Memory B cell (primary cell): ENCODE measurements around the gene SAMD8.
"Not testable (repeated sequence)": the region's sequence is repeated elsewhere in the genome, so short reads cannot be mapped to it uniquely, and the experiment has no call there.

ENCODE experiments used
- ATAC-seq: fragments of 150-1000 bp; cut with Tn5 transposase; 2 replicates; pipeline ENCODE4 v1.10.0; 2021; ENCODE audit warnings: low read depth, mild to moderate bottlenecking, moderate library complexity
- DNase-seq, 2 donors: peaks; one replicate each; pipeline ENCODE4 v3.0.0; 2022; ENCODE audit warnings: low spot score in 2 of 2
- H3K27ac Mint-ChIP-seq: one replicate; pipeline ENCODE4 v1.8.0; 2022; ENCODE audit warnings: mild to moderate bottlenecking, moderate library complexity, mixed read lengths
- H3K27me3 Mint-ChIP-seq: one replicate; pipeline ENCODE4 v1.8.0; 2022; ENCODE audit warnings: mixed read lengths
- H3K36me3 Mint-ChIP-seq: one replicate; pipeline ENCODE4 v1.8.0; 2022; ENCODE audit warnings: mild to moderate bottlenecking, mixed read lengths
- H3K4me1 Mint-ChIP-seq: one replicate; pipeline ENCODE4 v1.8.0; 2022; ENCODE audit warnings: mixed read lengths
- H3K4me3 Mint-ChIP-seq: one replicate; pipeline ENCODE4 v1.8.0; 2022; ENCODE audit warnings: mild to moderate bottlenecking, moderate library complexity, mixed read lengths
- H3K9me3 Mint-ChIP-seq: one replicate; pipeline ENCODE4 v1.8.0; 2022; ENCODE audit warnings: mixed read lengths

SAMD8 gene

DNA sequence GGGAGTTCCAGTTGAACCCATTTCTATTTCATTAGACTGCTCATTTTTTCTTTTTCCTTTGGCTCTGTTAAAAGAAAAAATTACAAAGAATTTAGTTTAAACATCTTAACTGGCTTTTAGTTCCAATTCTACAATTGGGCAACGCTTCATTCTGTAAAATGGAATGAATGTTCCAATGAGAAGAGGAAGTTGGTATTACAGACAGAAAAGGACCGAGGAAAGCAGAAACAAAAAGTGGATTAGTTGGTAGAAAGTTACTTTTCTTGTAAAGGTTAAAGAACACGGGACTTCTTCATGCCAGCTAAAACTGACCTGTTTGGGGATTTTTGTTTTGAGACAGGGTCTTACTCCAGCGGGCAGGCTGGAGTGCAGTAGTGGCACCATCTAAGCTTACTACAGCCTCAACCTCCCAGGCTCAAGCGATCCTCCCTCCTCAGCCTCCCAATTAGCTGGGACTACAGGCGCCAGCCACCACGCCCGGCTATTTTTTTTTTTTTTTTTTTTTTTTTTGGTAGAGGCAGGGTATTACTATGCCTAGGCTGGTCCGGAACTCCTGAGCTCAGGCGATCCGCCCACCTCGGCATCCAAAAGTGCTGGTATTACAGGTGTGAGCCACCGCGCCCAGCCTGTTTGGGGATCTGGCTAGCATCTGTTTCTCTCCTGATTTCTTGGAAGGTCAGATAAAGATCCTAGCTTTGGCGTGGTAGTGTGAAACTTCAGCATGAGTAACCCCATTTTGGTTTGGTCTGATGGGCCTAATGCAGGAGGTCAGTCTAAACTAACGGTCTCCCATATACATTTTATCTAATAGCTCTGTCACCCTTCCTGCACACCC is 97.8 kb downstream of the SAMD8 start:
- H3K4me3 Mint-ChIP-seq, result peak overlapping the region; percentile 98
- H3K27ac Mint-ChIP-seq, result peak overlapping the region; percentile 99
- ATAC-seq (no peak), DNase-seq (peak in 1 of 2 donors; percentile 17)
- H3K36me3 Mint-ChIP-seq, result peaks cover 7% of the 10 kb centered on the region
- peaks cover 9% of the 10 kb centered on the region for H3K4me1 Mint-ChIP-seq
- no peaks in the 10 kb centered on the region for H3K9me3 Mint-ChIP-seq
- H3K27me3 Mint-ChIP-seq, result no peaks in the 10 kb centered on the region

DNA sequence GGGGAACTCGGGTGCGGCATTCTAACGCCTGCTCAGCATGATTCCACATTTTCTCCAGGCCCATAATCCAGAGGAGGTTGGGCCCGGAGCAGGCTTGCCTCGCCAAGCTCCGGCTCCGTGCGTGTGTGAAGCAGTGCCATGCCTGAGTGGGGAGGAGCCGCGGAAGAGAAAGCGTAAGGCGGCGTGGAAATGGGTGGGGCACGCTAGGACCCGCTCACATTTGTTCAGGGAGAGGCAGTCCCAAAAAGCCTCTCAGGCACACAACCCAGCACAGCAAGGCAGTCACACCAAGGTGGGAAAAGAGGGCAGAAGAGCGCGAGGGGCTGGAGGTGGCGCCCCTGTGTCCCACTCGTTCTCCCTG is 98.4 kb downstream of the SAMD8 start:
- peaks cover 9% of the 10 kb centered on the region for H3K4me1 Mint-ChIP-seq
- no peaks in the 10 kb centered on the region for H3K27me3 Mint-ChIP-seq
- ATAC-seq, result peak; percentile 50

DNA sequence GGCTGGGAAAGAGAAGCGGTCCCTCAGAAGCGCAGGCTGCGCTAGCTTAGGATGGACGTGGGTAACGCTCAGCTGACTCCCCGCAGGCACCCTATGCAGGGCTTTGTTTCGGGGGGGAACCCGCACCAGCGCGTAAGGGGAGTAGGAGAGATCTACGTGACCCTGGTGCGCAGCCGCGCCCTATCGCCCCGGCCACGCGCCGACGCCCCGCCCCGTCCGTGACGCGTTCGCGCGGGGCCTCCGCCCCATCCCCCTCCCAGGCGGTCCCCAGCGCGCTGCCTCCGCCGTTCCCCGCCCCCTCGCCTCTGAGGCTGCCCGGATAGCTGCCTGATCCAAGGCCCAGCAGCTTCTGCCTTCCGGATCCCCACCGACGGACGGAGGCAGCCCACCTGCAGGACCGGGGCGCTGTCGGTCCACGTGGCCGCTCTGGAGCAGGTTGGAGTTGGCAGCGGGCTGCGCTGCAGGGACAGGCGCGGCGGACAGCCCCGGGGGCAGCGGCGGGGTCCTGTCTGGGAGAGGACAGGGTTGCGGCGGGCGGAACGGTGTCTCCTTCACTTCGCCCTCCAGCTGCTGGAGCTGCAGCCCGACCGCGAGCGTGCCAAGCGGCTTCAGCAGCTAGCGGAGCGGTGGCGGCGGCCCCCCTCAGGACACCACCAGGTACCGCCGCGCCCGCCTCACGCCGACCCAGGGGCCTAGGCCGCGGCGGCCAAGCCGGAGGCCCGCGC is 99.0 kb downstream of the SAMD8 start, which contains the start of gene VDAC2:
Gene VDAC2 (plus strand): TSS at position 515 of the 725 bp plus-strand sequence. CDS start 363 bp downstream, outside the sequence.
- Mint-ChIP-seq H3K27me3 (no peaks in the 10 kb centered on the region), H3K36me3 (peaks cover 4% of the 10 kb centered on the region), H3K4me1 (peaks cover 9% of the 10 kb centered on the region), H3K9me3 (no peaks in the 10 kb centered on the region), H3K4me3 (peak within 1 kb of the TSS; percentile 98), H3K27ac (peak within 1 kb of the TSS; percentile 99)
- peak; percentile 85 for ATAC-seq
- DNase-seq, result peak; percentile 99 to 100

More for the DNA sequence above, 98.4 kb downstream of the SAMD8 start:
- peak overlapping the region; percentile 99 for H3K27ac Mint-ChIP-seq
- peak overlapping the region; percentile 98 for H3K4me3 Mint-ChIP-seq
- H3K36me3 Mint-ChIP-seq, result peaks cover 4% of the 10 kb centered on the region
- DNase-seq, result no peak
- no peaks in the 10 kb centered on the region for H3K9me3 Mint-ChIP-seq

DNA sequence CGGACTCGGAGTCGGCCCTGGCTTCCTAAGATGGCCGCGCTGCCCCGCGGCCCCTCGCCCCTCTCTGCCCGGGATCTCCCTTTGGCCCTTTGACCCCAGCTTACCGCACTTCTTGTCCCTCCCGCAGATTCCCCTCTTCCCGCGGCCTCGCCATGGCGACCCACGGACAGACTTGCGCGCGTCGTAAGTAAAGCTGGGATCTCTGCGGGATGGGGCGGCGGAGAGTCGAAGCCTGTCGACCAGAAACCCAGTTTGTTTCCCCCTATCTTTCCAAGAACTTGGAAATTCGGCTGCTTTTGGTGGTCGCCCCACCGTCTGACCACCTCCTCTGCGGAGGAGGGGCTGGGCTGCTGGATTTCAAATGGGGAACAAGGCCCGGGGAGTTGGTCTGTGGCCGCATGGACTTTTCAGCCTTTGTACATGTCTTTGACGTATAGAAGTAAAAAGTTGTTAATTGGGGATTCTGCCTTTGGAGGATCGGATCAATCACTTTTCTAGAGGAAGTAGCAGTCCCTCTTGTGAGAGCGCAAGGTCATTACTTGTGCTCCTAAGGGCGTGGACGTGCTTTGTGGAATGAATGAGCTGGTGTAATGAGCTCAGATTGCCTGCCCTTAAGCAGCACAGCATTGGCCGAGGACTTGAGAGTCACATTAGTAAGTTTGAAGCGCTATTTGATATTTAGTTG is 99.7 kb downstream of the SAMD8 start:
- ATAC-seq (no peak), DNase-seq (no peak)
- Mint-ChIP-seq H3K4me1 (peaks cover 13% of the 10 kb centered on the region), H3K27ac (peak overlapping the region; percentile 99), H3K27me3 (no peaks in the 10 kb centered on the region), H3K9me3 (no peaks in the 10 kb centered on the region), H3K4me3 (peak overlapping the region; percentile 98), H3K36me3 (peaks cover 8% of the 10 kb centered on the region)

DNA sequence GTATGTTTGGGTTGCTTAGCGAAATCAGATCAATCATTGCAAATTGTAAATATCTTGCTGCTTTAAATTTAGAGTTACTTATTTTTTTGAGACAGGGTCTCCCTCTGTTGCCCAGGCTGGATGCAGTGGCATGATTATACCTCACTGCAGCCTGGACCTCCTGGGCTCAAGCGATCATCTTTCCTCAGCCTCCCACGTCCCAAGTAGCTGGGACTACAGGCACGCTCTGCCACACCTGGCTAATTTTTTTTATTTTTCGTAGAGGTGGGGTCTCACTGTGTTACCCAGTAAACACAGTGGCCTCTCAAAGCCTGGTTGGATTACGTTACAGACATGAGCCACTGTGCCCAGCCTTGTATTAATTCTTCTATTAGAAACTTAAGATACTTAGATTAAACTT is 100.9 kb downstream of the SAMD8 start:
- Mint-ChIP-seq H3K9me3 (no peaks in the 10 kb centered on the region), H3K4me3 (peak overlapping the region; percentile 98), H3K27me3 (no peaks in the 10 kb centered on the region), H3K36me3 (peaks cover 9% of the 10 kb centered on the region), H3K4me1 (peaks cover 14% of the 10 kb centered on the region), H3K27ac (no peak overlapping the region)
- no peak for ATAC-seq
- no peak for DNase-seq

DNA sequence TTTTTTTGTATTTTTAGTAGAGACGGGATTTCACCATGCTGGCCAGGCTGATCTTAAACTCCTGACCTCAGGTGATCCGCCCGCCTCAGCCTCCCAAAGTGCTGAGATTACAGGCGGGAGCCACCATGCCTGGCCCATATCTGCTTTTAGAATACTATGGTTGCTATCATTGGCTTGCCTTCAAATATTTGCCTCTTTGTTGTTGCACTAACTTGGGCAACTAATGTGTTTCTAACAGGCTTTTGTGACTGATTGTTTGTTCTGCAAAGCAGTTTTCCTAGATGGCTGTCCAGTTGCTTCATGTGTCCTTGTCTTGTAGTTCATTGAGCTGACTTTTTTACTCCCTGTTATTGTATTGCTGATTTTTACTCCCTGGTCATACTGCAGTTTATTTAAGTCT is 108.8 kb downstream of the SAMD8 start:
- DNase-seq (no peak), ATAC-seq (no peak)
- peak overlapping the region; percentile 15 for H3K27ac Mint-ChIP-seq
- H3K4me1 Mint-ChIP-seq, result peaks cover 12% of the 10 kb centered on the region
- peaks cover 24% of the 10 kb centered on the region for H3K36me3 Mint-ChIP-seq
- H3K27me3 Mint-ChIP-seq, result no peaks in the 10 kb centered on the region
- H3K4me3 Mint-ChIP-seq, result no peak overlapping the region
- no peaks in the 10 kb centered on the region for H3K9me3 Mint-ChIP-seq

DNA sequence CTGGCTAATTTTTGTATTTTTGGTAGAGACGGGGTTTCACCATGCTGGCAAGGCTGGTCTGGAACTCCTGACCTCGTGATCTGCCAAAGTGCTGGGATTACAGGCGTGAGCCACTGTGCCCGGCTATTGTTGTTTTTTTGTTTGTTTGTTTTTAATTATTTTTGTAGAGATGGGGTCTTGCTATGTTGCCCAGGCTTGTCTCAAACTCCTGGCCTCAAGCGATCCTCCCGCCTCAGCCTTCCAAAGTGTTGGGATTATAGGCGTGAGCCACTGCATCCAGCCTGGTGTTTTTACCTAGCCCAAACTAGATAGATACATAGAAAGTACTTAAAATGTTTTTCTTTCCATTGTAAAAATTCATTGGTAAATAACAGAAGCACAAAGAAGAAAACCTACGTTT is 110.0 kb downstream of the SAMD8 start:
- Mint-ChIP-seq H3K36me3 (peaks cover 19% of the 10 kb centered on the region), H3K4me1 (peaks cover 17% of the 10 kb centered on the region)
- DNase-seq, H3K9me3 Mint-ChIP-seq, H3K4me3 Mint-ChIP-seq, H3K27me3 Mint-ChIP-seq, ATAC-seq, H3K27ac Mint-ChIP-seq: not testable (repeated sequence)

DNA sequence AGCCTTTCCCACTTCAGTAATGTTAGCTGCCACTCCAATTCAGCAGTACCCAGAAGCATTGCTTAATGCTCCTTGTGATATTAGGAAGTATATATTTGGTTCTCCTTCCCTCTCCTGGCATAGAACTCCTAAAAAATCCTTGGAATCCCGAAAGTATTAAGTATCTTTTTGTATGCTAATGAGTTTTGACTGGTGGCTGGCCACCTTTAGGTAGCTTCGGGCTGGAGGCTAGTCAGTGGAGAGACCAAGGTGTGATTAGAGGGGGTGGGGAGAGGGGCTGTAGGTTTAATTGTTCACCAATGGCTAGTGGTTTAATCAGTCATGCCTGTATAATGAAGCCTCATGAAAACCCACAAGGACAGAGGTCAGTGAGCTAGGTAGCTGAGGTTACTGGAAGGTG is 112.1 kb downstream of the SAMD8 start:
- no peak for ATAC-seq
- no peak for DNase-seq
- H3K27me3 Mint-ChIP-seq, result no peaks in the 10 kb centered on the region
- peaks cover 20% of the 10 kb centered on the region for H3K36me3 Mint-ChIP-seq
- H3K4me1 Mint-ChIP-seq, result peaks cover 20% of the 10 kb centered on the region
- no peaks in the 10 kb centered on the region for H3K9me3 Mint-ChIP-seq
- H3K27ac Mint-ChIP-seq, result peak overlapping the region; percentile 72
- H3K4me3 Mint-ChIP-seq, result no peak overlapping the region

DNA sequence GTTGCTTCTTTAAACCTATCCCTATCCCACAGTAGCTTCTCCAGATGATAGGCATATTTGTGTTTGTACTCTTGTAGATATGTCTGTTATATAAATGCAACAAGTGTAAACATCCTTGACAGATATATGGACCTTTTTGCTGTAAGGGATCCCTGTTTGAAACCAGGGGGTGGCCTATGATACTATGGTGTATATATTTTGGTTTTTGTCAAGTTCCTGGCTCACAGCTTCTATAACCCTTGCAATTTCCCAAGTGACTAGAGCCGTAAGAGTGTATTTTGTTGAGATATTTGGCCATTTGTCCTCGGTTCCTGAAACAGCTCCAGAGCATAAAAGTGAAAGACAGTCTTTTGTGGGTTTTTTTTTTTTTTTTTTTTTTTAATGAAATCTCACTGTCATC is 114.6 kb downstream of the SAMD8 start:
- no peak overlapping the region for H3K4me3 Mint-ChIP-seq
- no peak for ATAC-seq
- H3K36me3 Mint-ChIP-seq, result peaks cover 17% of the 10 kb centered on the region
- DNase-seq, result no peak
- H3K4me1 Mint-ChIP-seq, result peaks cover 25% of the 10 kb centered on the region
- peak overlapping the region; percentile 33 for H3K27ac Mint-ChIP-seq
- H3K9me3 Mint-ChIP-seq, result no peaks in the 10 kb centered on the region
- no peaks in the 10 kb centered on the region for H3K27me3 Mint-ChIP-seq

DNA sequence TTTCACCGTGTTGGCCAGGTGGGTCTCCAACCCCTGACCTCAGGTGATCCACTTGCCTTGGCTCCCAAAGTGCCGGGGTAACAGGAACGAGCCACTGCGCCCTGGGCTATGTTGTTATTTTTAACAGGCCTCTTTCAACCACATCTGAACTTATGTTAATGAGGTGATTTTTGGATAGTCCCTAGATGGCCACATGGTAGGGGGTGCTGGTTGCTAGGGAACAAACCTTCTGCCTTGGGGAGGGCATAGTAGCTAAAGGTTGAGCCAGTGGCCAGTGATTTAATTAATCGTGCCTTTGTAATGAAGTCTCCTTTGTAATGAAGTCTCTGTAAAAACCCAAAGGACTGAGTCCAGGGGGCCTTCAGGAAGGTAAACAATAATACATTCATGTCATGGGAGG is 115.2 kb downstream of the SAMD8 start:
- Mint-ChIP-seq H3K9me3 (no peaks in the 10 kb centered on the region), H3K27me3 (no peaks in the 10 kb centered on the region), H3K36me3 (peaks cover 17% of the 10 kb centered on the region), H3K4me1 (peaks cover 25% of the 10 kb centered on the region), H3K27ac (peak overlapping the region; percentile 33), H3K4me3 (no peak overlapping the region)
- DNase-seq, result no peak
- ATAC-seq, result peak; percentile 26

DNA sequence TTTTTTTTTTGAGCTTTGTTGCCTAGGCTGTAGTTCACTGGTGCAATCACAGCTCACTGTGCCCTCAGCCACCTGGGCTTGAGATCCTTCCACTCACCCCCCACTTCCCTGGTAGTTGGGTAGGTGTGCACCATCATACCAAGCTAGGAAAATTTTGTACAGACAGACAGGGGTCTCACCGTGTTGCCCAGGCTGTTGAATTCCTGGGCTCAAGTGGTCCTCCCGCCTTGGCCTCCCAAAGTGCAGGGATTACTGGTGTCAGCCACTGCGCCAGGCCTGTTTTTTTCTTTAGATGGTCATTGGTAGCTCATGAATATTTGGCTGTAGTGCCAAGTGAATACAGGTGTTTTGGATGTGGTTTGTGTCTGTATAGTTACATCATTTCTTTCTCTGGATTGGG is 116.8 kb downstream of the SAMD8 start:
- H3K9me3 Mint-ChIP-seq, result no peaks in the 10 kb centered on the region
- DNase-seq (no peak), ATAC-seq (no peak)
- peak overlapping the region; percentile 90 for H3K27ac Mint-ChIP-seq
- H3K27me3 Mint-ChIP-seq, result no peaks in the 10 kb centered on the region
- peaks cover 22% of the 10 kb centered on the region for H3K4me1 Mint-ChIP-seq
- peaks cover 15% of the 10 kb centered on the region for H3K36me3 Mint-ChIP-seq
- no peak overlapping the region for H3K4me3 Mint-ChIP-seq

DNA sequence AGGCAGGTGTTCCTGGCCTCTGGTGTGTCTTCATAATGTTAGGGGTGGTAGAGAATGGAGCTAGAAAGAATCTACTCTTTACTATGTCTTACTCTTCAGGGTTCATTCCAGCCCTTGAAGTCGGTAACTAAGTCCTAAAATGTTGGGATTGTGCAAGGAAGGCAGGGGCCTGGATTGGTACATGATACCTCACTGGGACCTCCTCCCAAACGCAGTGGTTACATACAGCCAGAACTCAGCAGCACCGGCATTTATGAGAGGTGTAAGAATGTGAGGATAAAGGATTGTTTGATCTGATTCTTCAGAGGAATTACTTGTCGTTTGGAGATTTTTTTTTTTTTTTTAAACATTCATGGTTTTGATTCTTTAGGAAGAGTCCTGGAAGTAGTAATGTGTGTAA is 117.4 kb downstream of the SAMD8 start:
- peaks cover 22% of the 10 kb centered on the region for H3K4me1 Mint-ChIP-seq
- no peak overlapping the region for H3K4me3 Mint-ChIP-seq
- ATAC-seq (no peak), DNase-seq (no peak)
- H3K36me3 Mint-ChIP-seq, result peaks cover 15% of the 10 kb centered on the region
- no peaks in the 10 kb centered on the region for H3K27me3 Mint-ChIP-seq
- peak overlapping the region; percentile 90 for H3K27ac Mint-ChIP-seq
- no peaks in the 10 kb centered on the region for H3K9me3 Mint-ChIP-seq

DNA sequence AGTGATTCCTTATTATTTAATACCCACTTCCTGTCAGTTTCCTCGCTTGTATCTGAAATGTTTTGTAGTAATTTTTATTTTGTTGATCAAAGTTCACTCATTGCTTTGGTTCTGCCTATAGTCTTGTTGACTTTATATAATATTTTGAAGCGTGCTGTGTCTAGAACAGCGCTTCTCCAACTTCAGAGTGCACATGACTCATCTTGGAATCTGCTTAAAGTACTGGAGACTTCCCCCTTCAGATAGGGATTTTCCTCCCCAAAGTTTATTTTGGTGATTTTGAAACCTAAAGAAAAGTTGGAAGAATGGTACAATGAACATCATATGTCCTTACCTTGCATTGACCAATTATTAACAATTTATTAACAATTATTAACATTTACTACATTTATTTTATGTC is 118.5 kb downstream of the SAMD8 start:
- ATAC-seq (no peak), DNase-seq (no peak)
- H3K9me3 Mint-ChIP-seq, result no peaks in the 10 kb centered on the region
- peak overlapping the region; percentile 53 for H3K27ac Mint-ChIP-seq
- no peaks in the 10 kb centered on the region for H3K27me3 Mint-ChIP-seq
- H3K4me3 Mint-ChIP-seq, result no peak overlapping the region
- H3K36me3 Mint-ChIP-seq, result peaks cover 13% of the 10 kb centered on the region
- peaks cover 18% of the 10 kb centered on the region for H3K4me1 Mint-ChIP-seq

DNA sequence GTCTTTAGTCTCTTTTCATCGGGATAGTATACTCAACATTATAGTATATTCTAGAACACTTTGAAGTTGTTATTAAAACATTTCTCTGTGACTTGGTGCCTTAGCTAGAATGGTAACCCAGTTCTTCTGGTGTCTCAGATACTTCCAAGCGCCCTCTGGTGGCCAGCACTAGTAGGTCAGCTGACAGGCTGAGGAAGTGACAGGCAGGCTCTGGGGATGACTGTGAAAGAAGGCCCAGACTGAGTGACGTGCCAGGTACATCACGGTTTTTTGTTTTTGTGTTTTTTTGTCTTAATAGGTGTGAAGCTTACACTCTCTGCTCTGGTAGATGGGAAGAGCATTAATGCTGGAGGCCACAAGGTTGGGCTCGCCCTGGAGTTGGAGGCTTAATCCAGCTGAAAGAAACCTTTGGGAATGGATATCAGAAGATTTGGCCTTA is 119.2 kb downstream of the SAMD8 start:
- DNase-seq (peak; percentile 85 to 88), ATAC-seq (peak; percentile 54)
- H3K36me3 Mint-ChIP-seq, result peaks cover 13% of the 10 kb centered on the region
- no peaks in the 10 kb centered on the region for H3K9me3 Mint-ChIP-seq
- peaks cover 14% of the 10 kb centered on the region for H3K4me1 Mint-ChIP-seq
- H3K27ac Mint-ChIP-seq, result peak overlapping the region; percentile 77
- no peaks in the 10 kb centered on the region for H3K27me3 Mint-ChIP-seq
- H3K4me3 Mint-ChIP-seq, result no peak overlapping the region
